Measurements from ENCODE around the gene ITGA2B.

The ITGA2B gene

GRCh38 chr17:44383861-44384260 lies 5.6 kb downstream of the ITGA2B start:
- H3K36me3 ChIP-seq (ENCODE audit: insufficient read depth, low read length) = no peaks in the 10 kb centered on the region
- no peaks in the 10 kb centered on the region for H3F3A ChIP-seq (ENCODE audit: insufficient read depth, low read length)
- peaks cover 4% of the 10 kb centered on the region; the same call in 1 of the 2 replicates for H3K27me3 ChIP-seq (ENCODE audit: insufficient read depth, low read length)
- H3K27ac ChIP-seq (ENCODE audit: low read depth, low read length, poor library complexity, severe bottlenecking) = no peak overlapping the region
- H2AFZ ChIP-seq (ENCODE audit: low read length) = no peak overlapping the region
- TF ChIP-seq CTCF (IDR thresholded peaks at IDR 0.05; ENCODE audit: low read length) (no peak), EZH2 (IDR thresholded peaks at IDR 0.05; ENCODE audit: borderline replicate concordance, low read length) (no peak)
- peaks cover 8% of the 10 kb centered on the region for H3K4me1 ChIP-seq (ENCODE audit: insufficient read depth, low read length, severe bottlenecking)
- no peaks in the 10 kb centered on the region for H3K9me3 ChIP-seq (ENCODE audit: low read length)
- H3K4me3 ChIP-seq (ENCODE audit: low read depth, low read length, poor library complexity, severe bottlenecking) = no peak overlapping the region
- no peaks in the 10 kb centered on the region for H4K20me1 ChIP-seq (ENCODE audit: insufficient read depth, low read length)
- no peaks in the 10 kb centered on the region for H3K9me2 ChIP-seq (ENCODE audit: low read depth, low read length)
- no peaks in the 10 kb centered on the region for H3K79me2 ChIP-seq (ENCODE audit: insufficient read depth, low read length)
- H3K9ac ChIP-seq (ENCODE audit: low read length) = no peak overlapping the region
- no peak overlapping the region for H3K4me2 ChIP-seq (ENCODE audit: low read length)

- H3K79me2 ChIP-seq (ENCODE audit: insufficient read depth, low read length) = no peaks in the 10 kb centered on the region
- TF ChIP-seq EZH2 (IDR thresholded peaks at IDR 0.05; ENCODE audit: borderline replicate concordance, low read length) (no peak), CTCF (IDR thresholded peaks at IDR 0.05; ENCODE audit: low read length) (no peak)
- H3F3A ChIP-seq (ENCODE audit: insufficient read depth, low read length) = no peaks in the 10 kb centered on the region
- H3K9me2 ChIP-seq (ENCODE audit: low read depth, low read length) = no peaks in the 10 kb centered on the region
- H3K4me1 ChIP-seq (ENCODE audit: insufficient read depth, low read length, severe bottlenecking) = peaks cover 8% of the 10 kb centered on the region
- no peaks in the 10 kb centered on the region for H3K36me3 ChIP-seq (ENCODE audit: insufficient read depth, low read length)
- H3K9ac ChIP-seq (ENCODE audit: low read length) = no peak overlapping the region
- H3K9me3 ChIP-seq (ENCODE audit: low read length) = no peaks in the 10 kb centered on the region
- no peaks in the 10 kb centered on the region for H4K20me1 ChIP-seq (ENCODE audit: insufficient read depth, low read length)
- H2AFZ ChIP-seq (ENCODE audit: low read length) = no peak overlapping the region
- H3K4me2 ChIP-seq (ENCODE audit: low read length) = no peak overlapping the region
- H3K27ac ChIP-seq (ENCODE audit: low read depth, low read length, poor library complexity, severe bottlenecking) = no peak overlapping the region
- peaks cover 4% of the 10 kb centered on the region; the same call in 1 of the 2 replicates for H3K27me3 ChIP-seq (ENCODE audit: insufficient read depth, low read length)
- H3K4me3 ChIP-seq (ENCODE audit: low read depth, low read length, poor library complexity, severe bottlenecking) = no peak overlapping the region
Observed at GRCh38 chr17:44383363-44383762, 6.1 kb downstream of the ITGA2B start.

GRCh38 chr17:44382917-44383316 lies 6.5 kb downstream of the ITGA2B start:
- no peak overlapping the region for H3K4me2 ChIP-seq (ENCODE audit: low read length)
- H3K79me2 ChIP-seq (ENCODE audit: insufficient read depth, low read length) = no peaks in the 10 kb centered on the region
- H3K36me3 ChIP-seq (ENCODE audit: insufficient read depth, low read length) = no peaks in the 10 kb centered on the region
- no peak for TF ChIP-seq EZH2 (IDR thresholded peaks at IDR 0.05; ENCODE audit: borderline replicate concordance, low read length)
- no peak for TF ChIP-seq CTCF (IDR thresholded peaks at IDR 0.05; ENCODE audit: low read length)
- no peak overlapping the region for H2AFZ ChIP-seq (ENCODE audit: low read length)
- H3K9me3 ChIP-seq (ENCODE audit: low read length) = no peaks in the 10 kb centered on the region
- peaks cover 4% of the 10 kb centered on the region; the same call in 1 of the 2 replicates for H3K27me3 ChIP-seq (ENCODE audit: insufficient read depth, low read length)
- H3K9ac ChIP-seq (ENCODE audit: low read length) = no peak overlapping the region
- no peak overlapping the region for H3K27ac ChIP-seq (ENCODE audit: low read depth, low read length, poor library complexity, severe bottlenecking)
- peaks cover 8% of the 10 kb centered on the region for H3K4me1 ChIP-seq (ENCODE audit: insufficient read depth, low read length, severe bottlenecking)
- H3K9me2 ChIP-seq (ENCODE audit: low read depth, low read length) = no peaks in the 10 kb centered on the region
- no peak overlapping the region for H3K4me3 ChIP-seq (ENCODE audit: low read depth, low read length, poor library complexity, severe bottlenecking)
- H4K20me1 ChIP-seq (ENCODE audit: insufficient read depth, low read length) = no peaks in the 10 kb centered on the region
- no peaks in the 10 kb centered on the region for H3F3A ChIP-seq (ENCODE audit: insufficient read depth, low read length)
